Measurements from ENCODE around the gene NLGN3. TPM values are rescaled to one million over a fixed set of nuclear protein-coding genes. Genes with fewer than 3 reads are reported as not detected.
"Not testable (repeated sequence)": the region's sequence is repeated elsewhere in the genome, so short reads cannot be mapped to it uniquely, and the experiment has no call there.

Gene NLGN3
- total RNA-seq, 1 experiment from 2014 or later = 0.65 TPM

- POLR2A ChIA-PET (ENCODE audit: unreplicated experiment) = interaction anchor here (0.5 kb wide), 1 partner anchor 376 kb away, joined by 4 read pairs; no protein-coding TSS in a partner anchor
- no TSS peak for BruUV-seq (replicated peaks)
- Histone ChIP-seq H3K4me2 (no peak overlapping the region), H3F3A (ENCODE audit: insufficient read depth, low read depth) (peaks cover 3% of the 10 kb centered on the region; the same call in 1 of the 2 replicates), H3K27ac (no peak overlapping the region), H3K27me3 (ENCODE audit: insufficient read depth, low read depth) (no peaks in the 10 kb centered on the region), H3K36me3 (ENCODE audit: low read depth) (no peaks in the 10 kb centered on the region), H3K9me2 (ENCODE audit: insufficient read depth) (no peaks in the 10 kb centered on the region), H3K4me1 (replicated peaks; ENCODE audit: insufficient read depth) (no peaks in the 10 kb centered on the region), H2AFZ (no peak overlapping the region), H3K79me2 (ENCODE audit: low read depth) (no peaks in the 10 kb centered on the region), H3K9me3 (ENCODE audit: insufficient read depth, low read depth) (no peaks in the 10 kb centered on the region), H4K20me1 (ENCODE audit: insufficient read depth) (no peaks in the 10 kb centered on the region), H3K4me3 (no peak overlapping the region)
- CTCF ChIA-PET = no interaction called here
- TF ChIP-seq CTCF (conservative IDR thresholded peaks at IDR 0.05) (no peak), EZH2 (IDR thresholded peaks at IDR 0.05; ENCODE audit: low read depth) (no peak)
- intact Hi-C loops (cut with micrococcal nuclease; ENCODE audit: unreplicated experiment) = loop anchor here (10.0 kb wide), 1 partner anchor 403 kb away; no protein-coding TSS in a partner anchor
- no peak for DNase-seq
Measured at GRCh38 chrX:71177327-71177726, 32.7 kb downstream of the NLGN3 start.

GRCh38 chrX:71178908-71179307, 34.3 kb downstream of the NLGN3 start:
- ChIA-PET POLR2A (ENCODE audit: unreplicated experiment) (no interaction called here), CTCF (interaction anchor here (0.5 kb wide), 1 partner anchor 155 kb away, joined by 3 read pairs; no protein-coding TSS in a partner anchor)
- H3K4me1 ChIP-seq (replicated peaks; ENCODE audit: insufficient read depth) = no peaks in the 10 kb centered on the region
- no peaks in the 10 kb centered on the region for H3K79me2 ChIP-seq (ENCODE audit: low read depth)
- H3F3A ChIP-seq (ENCODE audit: insufficient read depth, low read depth) = peaks cover 3% of the 10 kb centered on the region; the same call in 1 of the 2 replicates
- no peaks in the 10 kb centered on the region for H3K9me2 ChIP-seq (ENCODE audit: insufficient read depth)
- H2AFZ ChIP-seq = no peak overlapping the region
- no peak overlapping the region for H3K4me2 ChIP-seq
- peak in 1 of 2 experiments; percentile 26 for DNase-seq
- no TSS peak for BruUV-seq (replicated peaks)
- no peak overlapping the region for H3K27ac ChIP-seq
- H3K4me3 ChIP-seq = no peak overlapping the region
- H3K9me3 ChIP-seq (ENCODE audit: insufficient read depth, low read depth) = no peaks in the 10 kb centered on the region
- H3K36me3 ChIP-seq (ENCODE audit: low read depth) = no peaks in the 10 kb centered on the region
- TF ChIP-seq EZH2 (IDR thresholded peaks at IDR 0.05; ENCODE audit: low read depth) (no peak), CTCF (conservative IDR thresholded peaks at IDR 0.05) (peak; percentile 75)
- H3K27me3 ChIP-seq (ENCODE audit: insufficient read depth, low read depth) = no peaks in the 10 kb centered on the region
- intact Hi-C loops (cut with micrococcal nuclease; ENCODE audit: unreplicated experiment) = loop anchor here (1.0 to 10.0 kb wide), 3 partner anchors 181 to 404 kb away; no protein-coding TSS in a partner anchor
- no peaks in the 10 kb centered on the region for H4K20me1 ChIP-seq (ENCODE audit: insufficient read depth)

- H2AFZ ChIP-seq; H3K27ac ChIP-seq; H3K4me1 ChIP-seq (replicated peaks; ENCODE audit: insufficient read depth); DNase-seq; BruUV-seq (replicated peaks); H3K9me3 ChIP-seq (ENCODE audit: insufficient read depth, low read depth); H3K9me2 ChIP-seq (ENCODE audit: insufficient read depth); intact Hi-C loops (cut with micrococcal nuclease; ENCODE audit: unreplicated experiment); H3K27me3 ChIP-seq (ENCODE audit: insufficient read depth, low read depth); H3K79me2 ChIP-seq (ENCODE audit: low read depth); H3K36me3 ChIP-seq (ENCODE audit: low read depth); H4K20me1 ChIP-seq (ENCODE audit: insufficient read depth); H3F3A ChIP-seq (ENCODE audit: insufficient read depth, low read depth); POLR2A ChIA-PET (ENCODE audit: unreplicated experiment): not testable (repeated sequence)
- peak overlapping the region; percentile 95 for H3K4me2 ChIP-seq
- peak overlapping the region; percentile 78; the same call in 1 of the 2 replicates for H3K4me3 ChIP-seq
- CTCF ChIA-PET = interaction anchor here (0.6 kb wide), 1 partner anchor 64 kb away, joined by 4 read pairs; no protein-coding TSS in a partner anchor
Measured at GRCh38 chrX:71180579-71181265, 36.1 kb downstream of the NLGN3 start.
